Parathyroid adenoma (tissue), 2 donors: ENCODE data around the gene MRPL9.

Experiments used
- H2AFZ ChIP-seq: fragments of 300-600 bp; sonication (generic); one replicate; pipeline ENCODE4 v1.7.0; 2017; ENCODE audit warnings: antibody characterized with exemption, mild to moderate bottlenecking
- H3K27ac ChIP-seq: fragments of 300-600 bp; sonication (generic); one replicate; pipeline ENCODE4 v1.7.0; 2017
- H3K27me3 ChIP-seq: fragments of 300-600 bp; sonication (generic); one replicate; pipeline ENCODE4 v1.7.0; 2017; ENCODE audit warnings: low read length; ENCODE audit not compliant: control insufficient read depth, insufficient read depth
- H3K36me3 ChIP-seq: fragments of 300-600 bp; sonication (generic); one replicate; pipeline ENCODE4 v1.7.0; 2017; ENCODE audit warnings: low read length; ENCODE audit not compliant: control insufficient read depth, insufficient read depth
- H3K4me1 ChIP-seq: fragments of 300-600 bp; sonication (generic); one replicate; pipeline ENCODE4 v1.7.0; 2017; ENCODE audit warnings: control low read depth
- H3K4me2 ChIP-seq: fragments of 300-600 bp; sonication (generic); one replicate; pipeline ENCODE4 v1.7.0; 2017; ENCODE audit warnings: low read length
- H3K4me3 ChIP-seq: fragments of 300-600 bp; sonication (generic); one replicate; pipeline ENCODE4 v1.7.0; 2017; ENCODE audit warnings: low read depth, low read length
- H3K79me2 ChIP-seq: fragments of 300-600 bp; sonication (generic); one replicate; pipeline ENCODE4 v1.7.0; 2017; ENCODE audit warnings: control low read depth
- H3K9ac ChIP-seq: fragments of 300-600 bp; sonication (generic); one replicate; pipeline ENCODE4 v1.7.0; 2017; ENCODE audit warnings: mild to moderate bottlenecking
- H3K9me3 ChIP-seq: fragments of 300-600 bp; sonication (generic); one replicate; pipeline ENCODE4 v1.7.0; 2017; ENCODE audit warnings: low read length; ENCODE audit not compliant: control insufficient read depth
- CTCF ChIP-seq: fragments of 300-600 bp; sonication (generic); IDR thresholded peaks from one replicate; pipeline ENCODE4 v1.7.0; 2017; ENCODE audit warnings: antibody characterized with exemption, mild to moderate bottlenecking
- donor health status: primary hyperparathyroidism.

MRPL9 gene

GRCh38 chr1:151807766-151808165 lies 44.5 kb upstream of the MRPL9 start:
- no peaks in the 10 kb centered on the region for H3K27me3 ChIP-seq
- no peak overlapping the region for H3K9ac ChIP-seq
- no peak for TF ChIP-seq CTCF
- no peak overlapping the region for H2AFZ ChIP-seq
- H3K36me3 ChIP-seq = no peaks in the 10 kb centered on the region
- H3K79me2 ChIP-seq = no peaks in the 10 kb centered on the region
- H3K4me2 ChIP-seq = no peak overlapping the region
- no peak overlapping the region for H3K27ac ChIP-seq
- peaks cover 7% of the 10 kb centered on the region for H3K4me1 ChIP-seq
- no peaks in the 10 kb centered on the region for H3K9me3 ChIP-seq
- H3K4me3 ChIP-seq = no peak overlapping the region

- Histone ChIP-seq H3K9me3 (no peaks in the 10 kb centered on the region), H3K4me3 (no peak overlapping the region), H3K9ac (no peak overlapping the region), H3K36me3 (no peaks in the 10 kb centered on the region), H3K4me1 (peaks cover 7% of the 10 kb centered on the region), H3K27ac (no peak overlapping the region), H3K79me2 (no peaks in the 10 kb centered on the region), H3K4me2 (no peak overlapping the region), H2AFZ (no peak overlapping the region), H3K27me3 (no peaks in the 10 kb centered on the region)
- no peak for TF ChIP-seq CTCF
These were observed 43.8 kb upstream of the MRPL9 start for GRCh38 chr1:151807131-151807530.

GRCh38 chr1:151806170-151806569 lies 42.9 kb upstream of the MRPL9 start:
- Histone ChIP-seq H3K4me3 (no peak overlapping the region), H3K36me3 (no peaks in the 10 kb centered on the region), H3K79me2 (no peaks in the 10 kb centered on the region), H3K4me2 (no peak overlapping the region), H3K9me3 (no peaks in the 10 kb centered on the region), H3K9ac (no peak overlapping the region), H2AFZ (no peak overlapping the region), H3K4me1 (peaks cover 7% of the 10 kb centered on the region), H3K27me3 (no peaks in the 10 kb centered on the region), H3K27ac (no peak overlapping the region)
- TF ChIP-seq CTCF = no peak

- Histone ChIP-seq H3K9me3 (no peaks in the 10 kb centered on the region), H3K4me1 (peaks cover 7% of the 10 kb centered on the region), H3K27me3 (no peaks in the 10 kb centered on the region), H3K36me3 (no peaks in the 10 kb centered on the region), H2AFZ (no peak within 1 kb of the TSS), H3K27ac (no peak within 1 kb of the TSS), H3K4me2 (no peak within 1 kb of the TSS), H3K79me2 (no peaks in the 10 kb centered on the region), H3K9ac (no peak within 1 kb of the TSS), H3K4me3 (no peak within 1 kb of the TSS)
- no peak for TF ChIP-seq CTCF
These were observed 41.9 kb upstream of the MRPL9 start, which contains the start of gene LINGO4 for GRCh38 chr1:151805066-151805820. TSS of gene LINGO4 (minus strand) at chr1:151805419. CDS start at chr1:151802704, 2,715 bp downstream.

GRCh38 chr1:151803915-151804314 lies 40.6 kb upstream of the MRPL9 start:
- Histone ChIP-seq H3K4me2 (no peak overlapping the region), H3K27me3 (no peaks in the 10 kb centered on the region), H3K79me2 (no peaks in the 10 kb centered on the region), H3K27ac (no peak overlapping the region), H3K9ac (no peak overlapping the region), H3K4me3 (no peak overlapping the region), H3K4me1 (peaks cover 7% of the 10 kb centered on the region), H3K36me3 (no peaks in the 10 kb centered on the region), H3K9me3 (no peaks in the 10 kb centered on the region), H2AFZ (no peak overlapping the region)
- no peak for TF ChIP-seq CTCF
